Endometrial microvascular endothelial cells (primary cell): ENCODE results near the gene POM121. TPM values are rescaled to one million over a fixed set of nuclear protein-coding genes. Genes with fewer than 3 reads are reported as not detected.
"Not testable (repeated sequence)": the region's sequence is repeated elsewhere in the genome, so short reads cannot be mapped to it uniquely, and the experiment has no call there.

Source experiments
- in situ Hi-C: cut with HindIII; loops from 2 replicates; pipeline ENCODE4 v1.10.0; 2017; ENCODE audit warnings: low sequenced_read_pairs, low pct_unique_long_range_greater_than_20kb; ENCODE audit errors: inconsistent ontology term
- total RNA-seq: library from RNA; depleted of rRNA; stranded (reverse); fragments of >200 nt; gene quantifications from one replicate; pipeline ENCODE4 v1.2.3, GENCODE V29; 2015; ENCODE audit errors: inconsistent ontology term

Gene POM121
- total RNA-seq, 1 donor from 2014 or later, result 8.2 TPM

GRCh38 chr7:72976434-72976833 lies 51.5 kb downstream of the POM121 start:
- in situ Hi-C loops, result not testable (repeated sequence)

GRCh38 chr7:72980382-72980781 lies 55.5 kb downstream of the POM121 start:
- in situ Hi-C loops, result not testable (repeated sequence)

GRCh38 chr7:72982084-72982483 lies 57.2 kb downstream of the POM121 start:
- in situ Hi-C loops, result not testable (repeated sequence)

- in situ Hi-C loops, result not testable (repeated sequence)
These were observed 65.4 kb downstream of the POM121 start for GRCh38 chr7:72990146-72990913.

GRCh38 chr7:72995484-72995883 lies 70.6 kb downstream of the POM121 start:
- in situ Hi-C loops, result not testable (repeated sequence)

GRCh38 chr7:72997447-72997846 lies 72.6 kb downstream of the POM121 start:
- in situ Hi-C loops, result not testable (repeated sequence)

GRCh38 chr7:72997887-72998468 lies 73.1 kb downstream of the POM121 start:
- in situ Hi-C loops, result not testable (repeated sequence)

Other genes starting within 250 kb of the POM121 start
- gene TYW1B, start 96.9 kb upstream of the POM121 start, total RNA-seq, result 0.37 TPM
- not detected for gene TRIM74, start 44.4 kb downstream of the POM121 start, total RNA-seq
- gene SPDYE8, start 104.7 kb downstream of the POM121 start, total RNA-seq, result not detected
- gene SPDYE11, start 132.8 kb downstream of the POM121 start, total RNA-seq, result not detected
- gene SPDYE9, start 160.9 kb downstream of the POM121 start, total RNA-seq, result not detected